D721Med (cell line): ENCODE data around the gene FEM1C.

Experiments used
- DNase-seq: peaks from one replicate; pipeline ENCODE4 v3.0.0; 2011; ENCODE audit warnings: low spot score; ENCODE audit not compliant: insufficient read length
- FAIRE-seq: peaks from 2 replicates; lab custom pipeline; 2011; peaks lifted over from hg19 to GRCh38; lab: Jason Lieb, UNC
- TF ChIP-seq, protein P1 (sequence below): IDR thresholded peaks from 2 replicates; pipeline ENCODE4 v1.5.1; 2012; ENCODE audit warnings: mild to moderate bottlenecking, control low read depth; ENCODE audit not compliant: insufficient read depth; ENCODE audit errors: missing control alignments

The FEM1C gene

GRCh38 chr5:115507681-115508080, 36.9 kb downstream of the FEM1C start:
- FAIRE-seq (no peak), DNase-seq (no peak)
- TF ChIP-seq, protein P1, sequence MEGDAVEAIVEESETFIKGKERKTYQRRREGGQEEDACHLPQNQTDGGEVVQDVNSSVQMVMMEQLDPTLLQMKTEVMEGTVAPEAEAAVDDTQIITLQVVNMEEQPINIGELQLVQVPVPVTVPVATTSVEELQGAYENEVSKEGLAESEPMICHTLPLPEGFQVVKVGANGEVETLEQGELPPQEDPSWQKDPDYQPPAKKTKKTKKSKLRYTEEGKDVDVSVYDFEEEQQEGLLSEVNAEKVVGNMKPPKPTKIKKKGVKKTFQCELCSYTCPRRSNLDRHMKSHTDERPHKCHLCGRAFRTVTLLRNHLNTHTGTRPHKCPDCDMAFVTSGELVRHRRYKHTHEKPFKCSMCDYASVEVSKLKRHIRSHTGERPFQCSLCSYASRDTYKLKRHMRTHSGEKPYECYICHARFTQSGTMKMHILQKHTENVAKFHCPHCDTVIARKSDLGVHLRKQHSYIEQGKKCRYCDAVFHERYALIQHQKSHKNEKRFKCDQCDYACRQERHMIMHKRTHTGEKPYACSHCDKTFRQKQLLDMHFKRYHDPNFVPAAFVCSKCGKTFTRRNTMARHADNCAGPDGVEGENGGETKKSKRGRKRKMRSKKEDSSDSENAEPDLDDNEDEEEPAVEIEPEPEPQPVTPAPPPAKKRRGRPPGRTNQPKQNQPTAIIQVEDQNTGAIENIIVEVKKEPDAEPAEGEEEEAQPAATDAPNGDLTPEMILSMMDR, result no peak

GRCh38 chr5:115503420-115503819, 41.2 kb downstream of the FEM1C start:
- FAIRE-seq (no peak), DNase-seq (no peak)
- TF ChIP-seq, protein P1, result no peak

GRCh38 chr5:115501464-115502210, 42.9 kb downstream of the FEM1C start:
- no peak for FAIRE-seq
- TF ChIP-seq, protein P1, result no peak
- no peak for DNase-seq

DNA sequence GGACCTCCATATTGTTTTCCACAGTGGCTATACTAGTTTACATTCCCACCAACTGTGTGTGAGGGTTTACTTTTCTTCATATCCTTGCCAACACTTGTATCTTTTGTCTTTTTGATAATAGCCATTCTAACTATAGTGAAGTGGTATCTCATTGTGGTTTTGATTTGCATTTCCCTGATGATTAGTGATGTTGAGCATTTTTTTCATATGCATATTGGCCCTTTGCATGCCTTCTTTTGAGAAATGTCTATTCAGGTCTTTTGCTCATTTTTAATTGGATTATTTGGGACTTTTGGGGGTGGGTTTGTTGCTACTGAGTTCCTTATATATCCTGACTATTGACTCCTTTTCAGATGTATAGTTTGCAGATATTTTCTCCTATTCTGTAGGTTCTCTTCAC, 44.4 kb downstream of the FEM1C start:
- DNase-seq (no peak), FAIRE-seq (no peak)
- TF ChIP-seq, protein P1, result no peak

DNA sequence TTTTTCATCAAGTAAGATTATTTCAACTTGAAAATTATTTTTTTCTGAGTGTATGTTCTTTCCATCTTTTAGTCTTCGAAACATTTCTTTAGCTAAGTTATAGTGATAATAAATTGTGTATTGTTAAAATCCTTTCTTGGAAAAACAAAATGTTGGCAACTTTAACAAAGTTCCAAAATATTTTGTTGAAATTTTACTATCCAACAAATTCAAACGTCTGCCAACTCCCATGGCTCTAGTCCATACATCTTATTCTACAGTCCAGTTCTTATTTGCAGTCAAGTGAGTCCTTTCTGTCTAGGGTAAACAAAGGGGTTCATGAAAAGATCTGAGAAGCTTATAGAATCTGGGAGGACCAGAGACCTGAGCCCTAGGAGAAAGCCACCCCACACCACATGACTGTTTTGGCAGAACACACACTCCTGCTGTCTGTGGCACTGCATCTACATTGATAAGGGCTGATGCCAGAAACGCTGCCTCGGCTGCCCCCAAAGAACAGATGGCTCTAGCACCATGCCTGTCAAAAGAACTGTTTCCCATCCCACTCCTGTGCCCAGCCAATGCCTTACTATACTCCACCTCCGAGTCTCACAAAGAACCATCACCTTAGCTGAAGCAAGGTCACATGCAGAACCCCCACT, 47.5 kb downstream of the FEM1C start:
- FAIRE-seq (no peak), DNase-seq (no peak)
- TF ChIP-seq, protein P1, result no peak

GRCh38 chr5:115494570-115495289, 49.8 kb downstream of the FEM1C start:
- DNase-seq (no peak), FAIRE-seq (no peak)
- TF ChIP-seq, protein P1, result no peak

- no peak for DNase-seq
- FAIRE-seq, result no peak
- TF ChIP-seq, protein P1, result no peak
Observed at GRCh38 chr5:115490596-115490995, 54.0 kb downstream of the FEM1C start.
